HS-5 (cell line): ENCODE results near the gene EFNA5.

ENCODE experiments used
- DNase-seq: peaks from one replicate; pipeline ENCODE4 v3.0.0-alpha.2; 2012; ENCODE audit warnings: low read depth

The EFNA5 gene

DNA sequence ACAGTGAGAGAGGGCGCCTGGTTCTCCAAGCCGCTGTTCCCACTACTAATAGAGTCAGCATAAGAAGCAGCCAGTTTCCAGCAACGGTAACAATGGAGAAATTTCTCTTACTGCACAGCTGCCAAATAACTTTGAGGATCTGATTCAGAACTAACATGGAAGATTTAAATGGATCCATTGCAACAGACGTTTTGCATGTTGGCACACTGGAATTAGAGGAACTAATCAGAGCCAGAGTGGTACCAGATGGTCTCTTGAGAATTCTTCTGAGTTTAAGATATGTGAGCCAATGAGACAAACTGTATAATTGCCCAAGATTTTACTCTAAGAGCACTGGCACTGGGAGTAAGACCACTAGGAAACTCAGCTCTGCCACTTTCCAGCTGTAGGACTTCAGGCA, 186.5 kb downstream of the EFNA5 start:
- DNase-seq: no peak

DNA sequence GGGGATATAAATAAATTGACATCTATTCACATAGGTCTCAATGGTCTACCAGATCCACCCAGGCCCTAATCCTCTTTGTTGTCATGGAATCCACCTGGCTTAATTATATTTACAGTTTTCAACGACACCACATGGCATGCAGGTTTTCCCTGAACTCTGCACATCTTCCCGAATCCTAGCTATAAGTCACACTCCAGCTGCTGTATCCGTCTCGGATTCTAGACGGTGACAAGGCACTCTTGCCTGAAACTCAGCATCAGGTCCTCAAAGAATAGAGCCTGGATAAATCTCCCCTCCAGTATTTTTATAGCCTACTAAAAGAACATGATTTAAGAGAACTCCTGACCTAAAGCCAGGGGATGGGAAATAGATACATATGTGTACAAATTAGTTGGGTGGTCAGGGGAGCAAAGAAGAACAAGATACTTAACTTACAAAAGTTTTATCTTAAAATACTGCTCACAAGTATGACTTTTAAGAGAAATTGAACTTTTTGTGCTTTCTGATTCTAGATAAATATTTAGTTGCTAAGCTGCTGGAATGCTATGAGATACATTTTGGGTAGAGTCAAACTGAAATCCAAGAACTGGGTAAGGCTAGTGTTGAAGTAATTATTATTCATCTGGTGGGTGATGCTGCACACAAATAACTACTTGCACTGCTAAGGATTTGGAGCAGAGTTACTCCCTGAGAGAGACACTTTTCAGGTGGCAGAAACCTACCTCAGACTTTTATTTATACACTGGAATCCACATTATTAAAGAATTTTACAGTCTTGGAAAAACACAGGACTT, 187.3 kb downstream of the EFNA5 start:
- no peak for DNase-seq

DNA sequence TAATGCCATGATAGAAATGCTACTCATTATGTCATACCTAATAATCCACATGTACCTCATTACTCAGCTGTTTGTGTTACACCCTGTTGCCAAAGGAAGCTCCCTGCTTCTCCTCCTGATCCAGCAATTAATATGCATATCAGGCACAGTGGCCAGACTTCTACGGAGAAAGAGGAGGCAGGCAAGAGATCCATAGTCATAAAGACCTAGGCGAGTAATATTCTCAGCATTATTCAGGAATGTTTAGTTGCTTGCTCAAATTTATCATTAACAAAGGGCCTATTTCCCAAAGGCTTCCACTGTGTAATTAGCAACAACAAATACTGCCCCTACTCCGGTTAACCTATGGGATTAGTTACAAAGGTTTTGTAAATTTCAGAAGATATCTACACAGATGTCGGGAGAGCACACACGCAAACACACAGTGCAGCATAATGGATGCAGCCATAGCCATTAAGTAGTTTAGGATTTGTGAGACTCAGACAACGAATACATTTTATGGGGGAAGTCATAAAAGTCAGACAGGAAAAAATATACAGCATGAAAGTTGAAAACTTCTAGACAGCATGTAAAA, 192.6 kb downstream of the EFNA5 start:
- no peak for DNase-seq

DNA sequence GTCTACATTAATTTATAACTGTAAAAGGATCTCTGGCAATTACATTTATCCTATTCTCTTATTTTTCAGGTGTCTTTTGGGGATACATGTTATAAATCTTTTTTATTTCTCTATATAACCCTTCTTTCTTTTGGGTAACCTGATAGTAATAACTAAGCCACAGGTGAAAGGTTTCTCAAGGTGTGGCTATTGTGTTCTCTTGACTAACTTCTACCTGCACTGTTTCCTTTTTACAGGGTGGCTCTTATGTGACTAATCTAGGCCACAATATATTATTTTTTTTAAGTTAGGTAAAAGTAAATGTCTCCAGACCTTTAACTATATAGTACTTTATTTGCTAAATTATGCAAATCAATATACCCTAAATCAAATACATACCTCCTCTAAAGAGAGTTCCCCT, 193.2 kb downstream of the EFNA5 start:
- no peak for DNase-seq

DNA sequence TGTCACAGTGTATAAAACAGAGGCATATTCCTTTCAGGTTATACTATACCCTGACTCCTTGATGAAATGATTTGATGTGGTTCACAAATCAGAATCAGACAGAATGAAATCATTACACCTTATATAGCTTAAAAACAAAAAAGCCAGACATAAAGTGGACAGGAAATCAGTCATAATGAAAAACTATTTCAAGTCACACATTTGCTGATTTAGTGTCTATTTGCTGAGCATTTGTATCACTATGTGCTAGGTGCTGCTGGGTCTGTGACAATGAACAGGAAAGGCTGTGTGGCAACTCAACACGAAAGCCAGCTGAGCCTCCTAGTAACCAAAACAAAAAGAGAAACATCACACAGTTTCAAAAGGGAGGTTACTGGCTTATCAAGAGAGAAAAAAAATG, 194.0 kb downstream of the EFNA5 start:
- DNase-seq: no peak

DNA sequence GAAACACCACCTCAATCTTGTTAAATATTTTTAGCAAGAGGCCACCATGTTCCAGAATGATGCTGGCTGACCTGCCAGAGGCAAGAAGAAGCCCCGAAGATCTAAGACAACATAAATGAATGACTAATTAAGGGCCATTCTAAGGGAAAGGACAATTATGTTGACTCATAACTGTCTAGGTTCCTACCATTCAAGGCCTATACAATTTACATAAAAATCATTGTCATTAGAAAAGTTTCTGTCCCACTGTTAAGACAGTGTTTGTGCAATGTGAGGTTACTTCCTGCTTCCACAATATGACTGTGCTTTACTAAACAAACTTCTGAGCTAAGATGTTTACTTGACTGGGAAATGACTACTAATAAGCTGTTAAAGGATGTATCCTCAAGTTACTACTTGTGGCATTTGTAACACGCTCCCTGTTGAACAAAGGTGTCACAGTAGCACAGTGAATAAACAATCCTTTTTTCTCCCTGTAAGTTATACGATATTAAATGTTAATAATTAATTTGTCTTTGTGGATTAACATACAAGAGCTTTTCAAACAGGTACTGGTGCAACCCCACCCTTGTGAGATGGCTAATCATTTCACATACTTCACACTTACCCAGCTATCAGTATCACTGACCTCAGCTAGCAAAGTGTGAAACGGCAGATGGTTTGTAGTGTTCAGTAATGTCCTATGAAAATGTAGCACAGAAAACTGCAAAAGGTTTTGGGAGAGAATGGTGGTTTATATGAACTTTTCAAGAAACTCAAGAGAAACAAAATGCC, 195.8 kb downstream of the EFNA5 start:
- DNase-seq: no peak

DNA sequence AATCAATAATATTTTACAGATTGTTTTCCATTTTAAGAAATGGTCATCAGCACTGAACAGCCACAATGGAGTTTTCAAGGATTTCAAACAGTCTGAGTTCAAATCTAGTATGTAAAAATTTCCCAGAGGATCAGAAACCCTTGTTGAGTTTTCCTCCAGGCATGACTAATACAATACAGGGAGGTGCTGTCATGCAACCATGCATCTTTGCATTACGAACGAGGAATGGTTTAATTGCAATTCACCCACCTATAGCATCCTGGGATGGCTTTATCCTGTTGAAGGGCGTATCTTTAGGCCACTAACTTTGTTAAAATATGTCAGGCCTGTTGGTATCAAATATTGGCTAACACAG, 196.4 kb downstream of the EFNA5 start:
- DNase-seq: no peak

DNA sequence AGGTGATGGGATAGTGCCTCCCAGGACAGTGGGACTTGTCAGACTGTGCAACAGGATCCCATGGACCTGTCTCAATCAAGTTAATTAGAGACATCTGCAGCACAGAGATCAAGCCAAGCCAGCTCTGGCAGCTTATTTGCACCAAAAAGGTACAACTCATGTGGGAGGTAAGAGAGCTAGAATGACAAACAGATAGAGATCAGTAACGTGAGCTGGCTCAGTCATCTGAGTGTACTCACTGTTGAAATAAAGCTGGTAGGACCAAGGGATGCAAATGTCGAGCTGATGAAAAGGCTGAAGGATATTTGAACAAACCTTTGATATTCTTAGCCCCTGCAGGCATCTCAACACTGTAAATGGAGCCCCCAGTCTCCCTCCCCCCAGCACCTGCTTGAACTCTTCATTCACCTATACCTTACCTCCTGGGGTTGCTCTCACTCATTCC, 198.1 kb downstream of the EFNA5 start:
- no peak for DNase-seq

DNA sequence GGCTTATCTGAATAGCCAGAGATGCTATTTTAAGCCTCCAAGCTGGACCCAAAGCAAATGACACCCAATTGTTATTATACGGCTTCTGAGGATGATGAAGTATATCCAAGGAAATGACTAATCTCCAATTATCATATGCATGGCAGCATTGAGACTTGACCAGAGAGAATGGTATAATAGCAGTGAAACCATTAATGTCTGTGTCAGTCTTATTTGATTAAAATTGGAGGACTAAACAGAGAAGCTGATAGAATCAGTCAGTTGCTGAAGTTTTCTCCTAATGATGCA, 200.5 kb downstream of the EFNA5 start:
- DNase-seq: peak; percentile 42

DNA sequence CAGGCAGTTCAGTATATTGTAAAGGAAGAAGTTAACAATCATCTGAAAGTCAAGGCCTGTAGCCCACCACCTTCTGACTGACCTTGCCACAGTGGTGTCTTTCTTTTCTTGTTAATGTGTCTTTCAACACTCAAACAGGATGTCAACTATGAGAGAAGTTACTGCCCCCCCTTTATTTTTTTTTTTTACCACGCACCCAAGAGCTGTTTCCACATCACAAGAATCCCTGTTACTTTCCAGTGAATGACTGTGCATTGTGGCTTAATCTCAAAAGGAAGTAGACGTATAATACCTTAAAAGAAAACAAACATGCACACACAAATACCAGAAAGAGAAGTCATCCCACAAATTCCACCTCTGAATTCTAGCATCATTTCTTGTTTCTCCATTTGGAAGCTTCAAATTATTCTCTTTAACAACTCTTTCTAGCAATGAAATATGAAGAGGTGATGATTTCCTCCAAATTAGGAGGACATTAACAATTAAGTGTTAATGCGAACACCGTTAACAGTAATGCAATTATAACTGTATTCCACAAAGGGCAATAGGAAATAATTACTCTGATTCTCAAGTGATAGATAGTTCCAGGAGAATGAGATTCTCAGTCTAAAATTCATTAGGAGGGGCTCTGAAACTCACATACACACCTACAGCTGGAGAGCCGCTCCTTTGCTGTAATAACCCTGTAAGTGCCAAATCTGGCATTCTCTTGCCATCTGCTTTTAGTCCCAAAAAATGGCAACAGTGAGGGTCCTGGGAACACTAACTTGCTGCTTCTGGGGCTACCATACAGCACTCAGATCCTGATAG, 201.0 kb downstream of the EFNA5 start:
- DNase-seq: peak; percentile 85

DNA sequence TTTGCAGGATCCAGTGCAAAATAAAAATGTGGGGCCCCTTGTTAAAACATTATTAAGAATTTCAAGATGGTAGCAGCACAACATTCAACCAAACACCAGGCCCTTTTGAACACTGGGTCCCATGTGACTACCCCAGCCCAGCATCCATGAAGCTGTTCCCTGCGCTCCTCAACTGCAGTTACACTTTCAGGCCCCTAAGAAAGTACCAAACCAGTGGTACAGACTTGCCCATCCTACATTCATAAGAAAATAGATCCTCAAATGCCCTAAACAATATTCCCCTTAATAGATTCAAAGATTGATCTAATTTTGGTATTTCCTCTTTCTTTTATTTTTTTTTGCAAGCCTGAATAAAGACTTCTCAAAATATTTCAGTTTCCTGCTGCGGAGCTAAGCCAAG, 201.7 kb downstream of the EFNA5 start:
- DNase-seq: no peak

DNA sequence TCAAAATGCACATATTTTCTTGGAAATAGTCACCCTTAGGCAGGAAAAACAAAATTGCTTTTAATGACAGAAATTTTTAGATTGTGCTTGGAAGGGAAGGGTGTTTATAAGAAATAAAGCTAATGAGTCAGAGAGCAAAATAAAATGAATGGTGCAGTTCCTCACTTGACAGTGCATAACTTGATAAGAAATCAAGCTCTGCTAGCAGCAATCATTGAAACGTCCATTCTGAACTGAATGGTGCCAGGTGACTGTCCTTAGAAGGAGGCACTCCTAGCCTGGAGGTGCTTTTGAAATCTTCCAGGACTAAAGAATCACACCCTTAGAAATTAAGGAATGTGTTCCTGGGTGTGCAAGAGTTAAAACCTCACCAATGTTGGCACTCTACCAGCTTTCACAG, 202.5 kb downstream of the EFNA5 start:
- DNase-seq: no peak

DNA sequence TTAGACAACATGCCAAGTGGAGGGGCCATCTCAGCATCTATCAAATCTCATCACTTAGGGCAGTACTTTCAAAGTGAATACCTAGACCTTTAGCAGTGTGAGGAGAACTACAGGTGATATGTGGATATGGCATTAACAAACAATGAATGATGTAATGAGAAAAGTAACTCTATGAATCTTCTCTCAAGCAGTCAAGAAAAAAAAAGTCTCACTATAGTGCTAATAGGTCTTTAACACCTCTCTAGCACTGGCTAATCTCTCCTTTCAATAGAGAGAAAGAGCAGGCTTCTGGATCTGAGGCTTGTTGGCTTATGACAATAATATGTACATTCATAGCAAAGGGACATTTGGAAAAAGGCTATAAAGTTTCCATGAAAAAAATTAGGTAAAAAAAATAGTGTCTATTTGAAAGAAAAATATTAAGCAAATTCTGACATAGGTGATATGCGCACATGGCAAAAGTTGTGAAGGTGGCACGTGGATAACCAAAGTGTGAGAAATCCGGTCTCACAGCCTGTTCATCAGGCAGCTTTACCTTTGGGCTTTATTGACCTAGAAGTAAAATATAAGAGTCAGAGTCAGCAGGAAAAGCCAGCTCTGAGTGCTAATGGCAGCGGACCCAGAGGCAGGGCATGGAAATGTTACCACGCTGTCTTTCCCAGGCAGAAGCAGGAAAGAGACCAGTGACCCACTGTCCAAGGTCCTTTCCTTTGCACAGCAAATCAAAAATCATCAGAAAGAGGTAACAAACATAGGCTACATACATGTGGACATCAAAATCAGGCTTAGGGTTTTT, 203.4 kb downstream of the EFNA5 start:
- DNase-seq: no peak

DNA sequence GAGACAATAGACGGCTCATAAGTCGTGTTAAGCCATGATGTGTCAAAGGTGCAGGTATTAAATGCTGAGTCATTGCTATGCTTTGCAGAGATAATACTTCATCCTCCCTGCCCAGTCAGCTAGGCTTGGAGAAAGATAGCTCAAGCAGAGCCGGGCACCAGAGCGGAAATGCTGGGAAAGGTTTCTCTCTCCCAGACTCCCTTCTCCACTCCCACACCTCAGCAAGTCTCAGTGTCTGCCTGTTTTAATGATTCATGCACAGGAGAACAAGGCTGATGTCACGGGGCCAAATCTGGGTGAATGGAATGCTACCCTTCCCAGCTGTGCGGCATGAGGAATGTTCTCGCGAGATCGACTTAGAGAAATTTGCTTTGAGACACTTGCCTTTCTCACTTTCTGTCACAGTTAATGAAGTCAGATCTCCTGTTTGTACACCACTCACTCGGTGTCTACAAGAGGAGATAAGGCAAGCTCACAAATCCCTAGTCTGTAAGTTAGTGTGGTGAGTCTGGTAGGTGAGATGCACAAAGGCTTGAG, 204.4 kb downstream of the EFNA5 start:
- DNase-seq: peak; percentile 30

DNA sequence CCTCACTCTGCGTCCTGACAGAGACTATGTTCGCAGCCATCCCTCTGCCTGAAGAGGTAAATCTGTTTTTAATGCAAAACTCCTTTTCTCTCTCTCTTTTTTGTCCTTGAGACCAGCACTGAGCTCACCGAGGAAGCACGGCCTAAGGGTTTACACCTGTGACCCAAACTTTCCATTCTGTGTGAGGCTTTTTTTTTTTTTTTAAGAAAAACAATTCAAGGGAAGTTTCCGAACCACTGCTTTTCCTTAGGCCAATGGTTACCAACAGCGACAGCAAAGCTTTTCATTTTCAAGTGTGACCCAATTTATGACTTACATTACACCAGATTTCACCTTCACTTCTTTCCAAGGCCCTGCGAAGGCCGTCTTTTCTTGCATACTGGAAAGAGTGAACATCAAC, 205.9 kb downstream of the EFNA5 start:
- no peak for DNase-seq

DNA sequence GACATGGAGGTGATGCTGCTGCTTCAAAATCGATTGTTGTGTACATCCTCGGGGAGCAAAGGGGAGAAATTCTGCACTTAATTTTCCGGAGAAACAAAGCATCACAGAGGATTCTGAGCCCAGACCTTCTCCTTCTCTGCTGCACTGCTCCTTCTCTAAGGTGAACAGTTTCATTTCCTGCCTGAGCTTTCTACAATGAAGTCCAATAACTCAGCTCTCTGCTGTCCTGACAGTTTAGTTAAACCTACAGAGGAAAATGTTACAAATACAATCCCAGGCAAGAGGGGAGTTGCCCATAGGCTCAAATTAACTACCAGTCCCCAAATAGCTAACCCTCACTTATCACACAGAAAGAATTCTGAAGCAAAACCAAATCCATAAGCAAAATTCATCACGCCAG, 206.3 kb downstream of the EFNA5 start:
- no peak for DNase-seq

DNA sequence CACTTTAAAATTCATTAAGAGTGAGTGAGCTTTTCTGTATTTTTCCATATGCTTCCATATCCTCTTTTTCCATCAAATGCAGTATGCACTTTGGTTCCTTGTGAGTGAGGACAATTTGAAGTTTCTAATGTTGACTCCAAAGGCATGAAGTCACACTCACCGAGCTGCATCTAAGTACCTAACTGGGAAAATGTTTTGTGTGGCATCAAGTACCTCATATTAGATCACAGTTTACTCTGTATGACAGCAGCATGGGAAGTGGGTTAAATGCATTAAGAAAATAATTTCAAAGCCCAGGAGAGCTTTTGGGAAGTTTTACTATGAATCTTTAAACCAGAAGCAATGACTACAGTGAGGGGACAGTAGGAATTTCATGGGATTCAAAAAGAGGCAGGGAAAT, 207.0 kb downstream of the EFNA5 start:
- DNase-seq: no peak

DNA sequence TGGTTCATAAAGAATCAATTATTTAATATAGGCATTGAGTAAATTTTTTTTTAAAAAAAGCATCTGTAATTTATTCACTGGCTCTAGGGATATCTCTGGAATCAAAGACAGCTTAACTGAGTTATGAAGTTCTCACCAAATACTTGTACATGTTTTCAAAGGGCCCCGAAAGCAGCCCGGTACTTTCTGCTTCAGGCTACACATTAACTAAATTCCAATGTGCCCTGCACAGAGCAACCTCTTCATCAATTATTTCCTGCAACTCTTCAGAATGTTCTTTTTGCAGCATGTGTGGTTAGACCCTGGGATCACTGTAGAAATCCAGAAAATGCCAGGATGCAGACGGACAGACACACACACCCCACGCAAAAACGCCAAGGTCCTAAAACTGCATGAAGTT, 209.0 kb downstream of the EFNA5 start:
- no peak for DNase-seq

DNA sequence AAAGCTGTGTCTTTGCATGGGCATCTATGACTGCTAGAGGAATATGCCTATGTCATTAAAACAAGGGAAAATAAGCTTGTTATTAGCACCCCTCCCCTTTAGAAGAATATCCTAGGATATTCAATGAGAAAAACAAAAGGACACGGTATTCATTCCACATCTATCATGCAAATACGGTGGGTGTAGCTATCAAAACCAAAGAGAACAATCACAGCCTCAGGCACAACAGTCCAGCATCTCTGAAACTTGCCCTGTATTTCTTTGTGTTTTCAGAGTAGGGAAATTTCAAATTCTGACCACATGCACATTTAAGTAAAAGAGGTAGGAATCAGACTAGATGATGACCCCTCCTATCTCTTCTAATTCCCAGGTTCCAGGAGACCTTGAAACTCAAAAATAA, 209.9 kb downstream of the EFNA5 start:
- DNase-seq: no peak

DNA sequence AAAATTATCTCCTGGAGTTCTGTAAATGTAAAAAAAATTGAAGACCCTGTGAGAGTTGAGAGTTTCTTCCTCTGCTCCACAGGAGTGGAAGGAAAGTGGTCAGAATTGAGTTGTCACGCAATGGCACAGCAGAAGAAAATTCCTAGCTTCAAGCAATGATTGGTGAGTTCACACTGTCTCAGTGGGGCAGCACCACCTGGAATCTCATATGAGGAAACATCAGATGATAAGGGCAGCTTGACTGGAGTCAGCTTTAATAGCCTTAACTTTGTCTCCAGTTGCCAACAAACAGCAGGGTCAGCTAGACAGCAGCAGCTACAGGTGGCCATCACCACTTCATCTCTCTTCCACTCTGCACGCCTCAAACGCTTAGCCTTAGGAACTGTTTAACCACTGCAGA, 211.1 kb downstream of the EFNA5 start:
- DNase-seq: no peak

DNA sequence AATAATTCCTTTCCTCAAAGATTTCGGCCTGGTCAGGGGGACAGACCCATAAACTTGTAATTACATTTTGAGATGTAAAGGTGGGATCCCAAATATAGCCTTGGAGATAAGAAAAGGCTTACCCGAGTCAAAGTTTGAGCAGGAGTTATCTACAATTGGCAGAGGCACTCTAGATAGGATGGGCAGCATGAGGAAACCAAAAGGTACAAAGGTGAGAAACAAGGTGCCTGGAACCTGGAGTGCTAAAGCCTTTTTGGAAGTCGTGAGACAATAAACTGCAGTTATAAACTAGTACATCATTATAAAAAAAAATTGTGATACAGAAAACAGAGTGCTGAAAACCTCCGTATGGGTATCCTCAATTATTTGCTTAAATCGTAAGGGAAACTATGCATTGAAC, 212.4 kb downstream of the EFNA5 start:
- DNase-seq: no peak

DNA sequence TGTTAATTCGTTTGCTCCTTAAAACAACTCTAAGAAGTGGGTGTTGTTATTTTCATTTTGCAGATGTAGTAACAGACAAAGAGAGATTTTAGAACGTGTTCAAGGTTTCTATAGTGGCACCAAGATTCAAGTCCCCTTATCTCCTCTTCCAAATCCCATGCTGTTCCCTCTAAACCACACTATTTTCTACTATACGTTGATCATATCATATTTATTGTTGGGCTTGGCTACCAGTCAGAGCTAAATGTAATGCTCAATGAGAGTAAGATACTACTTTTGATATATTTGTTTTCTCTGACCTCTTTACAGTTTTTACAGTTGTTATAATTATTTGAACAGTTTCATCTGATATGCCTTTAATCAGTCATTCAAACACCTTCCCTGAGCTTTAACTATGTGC, 212.9 kb downstream of the EFNA5 start:
- no peak for DNase-seq
